ENCODE results near the gene BRD8.
A peak's percentile ranks its signal among the peaks of the same experiment; 100 is the strongest.

Gene BRD8

DNA sequence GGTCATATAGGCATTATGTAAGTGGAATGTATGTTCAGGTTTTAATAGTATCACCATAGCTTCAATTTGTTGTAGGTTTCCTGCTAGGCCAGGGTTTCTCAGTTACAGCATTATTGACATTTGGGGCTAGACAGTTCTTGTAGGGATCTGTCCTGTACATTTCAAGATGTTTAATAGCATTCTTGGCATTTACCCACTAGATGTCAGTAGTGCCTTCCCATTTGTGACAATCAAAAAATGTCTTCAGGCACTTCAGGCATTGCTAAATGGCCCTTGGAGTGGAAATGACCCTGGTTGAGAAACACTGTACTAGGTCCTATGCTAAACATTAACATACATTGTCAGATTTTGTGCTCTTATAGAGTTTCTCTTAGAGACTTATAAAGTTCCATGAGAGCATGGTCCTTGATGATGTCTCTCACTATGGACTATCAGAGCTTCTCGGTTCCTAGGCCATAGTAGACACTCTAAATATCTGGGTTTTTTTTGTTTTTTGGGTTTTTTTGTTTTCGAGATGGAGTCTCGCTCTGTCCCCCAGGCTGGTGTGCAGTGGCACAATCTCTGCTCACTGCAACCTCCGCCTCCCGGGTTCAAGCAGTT, 1.9 kb upstream of the BRD8 start:
- H3K27ac ChIP-seq = peak overlapping the region; percentile 96; the same call in 1 of the 2 replicates
- TF ChIP-seq, protein P1, sequence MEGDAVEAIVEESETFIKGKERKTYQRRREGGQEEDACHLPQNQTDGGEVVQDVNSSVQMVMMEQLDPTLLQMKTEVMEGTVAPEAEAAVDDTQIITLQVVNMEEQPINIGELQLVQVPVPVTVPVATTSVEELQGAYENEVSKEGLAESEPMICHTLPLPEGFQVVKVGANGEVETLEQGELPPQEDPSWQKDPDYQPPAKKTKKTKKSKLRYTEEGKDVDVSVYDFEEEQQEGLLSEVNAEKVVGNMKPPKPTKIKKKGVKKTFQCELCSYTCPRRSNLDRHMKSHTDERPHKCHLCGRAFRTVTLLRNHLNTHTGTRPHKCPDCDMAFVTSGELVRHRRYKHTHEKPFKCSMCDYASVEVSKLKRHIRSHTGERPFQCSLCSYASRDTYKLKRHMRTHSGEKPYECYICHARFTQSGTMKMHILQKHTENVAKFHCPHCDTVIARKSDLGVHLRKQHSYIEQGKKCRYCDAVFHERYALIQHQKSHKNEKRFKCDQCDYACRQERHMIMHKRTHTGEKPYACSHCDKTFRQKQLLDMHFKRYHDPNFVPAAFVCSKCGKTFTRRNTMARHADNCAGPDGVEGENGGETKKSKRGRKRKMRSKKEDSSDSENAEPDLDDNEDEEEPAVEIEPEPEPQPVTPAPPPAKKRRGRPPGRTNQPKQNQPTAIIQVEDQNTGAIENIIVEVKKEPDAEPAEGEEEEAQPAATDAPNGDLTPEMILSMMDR (conservative IDR thresholded peaks at IDR 0.05) = peak; percentile 94

- peak overlapping the region; percentile 96 for H3K27ac ChIP-seq
- TF ChIP-seq, protein P1 (conservative IDR thresholded peaks at IDR 0.05) = no peak
Observed at GRCh38 chr5:138179277-138179857, 937 bp upstream of the BRD8 start.

- H3K27ac ChIP-seq = peak overlapping the region; percentile 96
- TF ChIP-seq, protein P1 (conservative IDR thresholded peaks at IDR 0.05) = no peak
Observed at GRCh38 chr5:138177941-138178515, 402 bp downstream of the BRD8 start.

DNA sequence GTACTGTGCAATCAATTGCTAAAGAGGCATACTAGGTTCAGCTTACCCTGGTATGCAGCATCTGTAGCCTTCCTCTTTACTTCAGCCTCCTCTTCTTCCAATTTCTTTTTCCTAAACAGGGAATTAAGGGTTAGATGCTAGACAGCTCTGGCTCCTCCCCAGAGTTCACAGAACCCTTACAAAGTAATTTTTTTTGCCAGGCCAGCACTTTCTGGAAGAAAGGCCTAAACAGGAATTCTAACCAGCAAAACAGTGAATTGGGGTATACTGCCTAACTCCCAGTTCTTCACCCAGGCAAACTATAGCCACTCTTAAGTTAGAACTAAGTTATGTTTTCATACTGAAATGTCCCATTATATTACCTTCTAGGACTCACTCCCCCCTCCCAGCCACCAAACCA, 8.1 kb downstream of the BRD8 start:
- TF ChIP-seq, protein P1 (conservative IDR thresholded peaks at IDR 0.05) = no peak
- no peak overlapping the region for H3K27ac ChIP-seq

GRCh38 chr5:138169124-138169523, 9.3 kb downstream of the BRD8 start:
- TF ChIP-seq, protein P1 (conservative IDR thresholded peaks at IDR 0.05) = no peak
- H3K27ac ChIP-seq = no peak overlapping the region

DNA sequence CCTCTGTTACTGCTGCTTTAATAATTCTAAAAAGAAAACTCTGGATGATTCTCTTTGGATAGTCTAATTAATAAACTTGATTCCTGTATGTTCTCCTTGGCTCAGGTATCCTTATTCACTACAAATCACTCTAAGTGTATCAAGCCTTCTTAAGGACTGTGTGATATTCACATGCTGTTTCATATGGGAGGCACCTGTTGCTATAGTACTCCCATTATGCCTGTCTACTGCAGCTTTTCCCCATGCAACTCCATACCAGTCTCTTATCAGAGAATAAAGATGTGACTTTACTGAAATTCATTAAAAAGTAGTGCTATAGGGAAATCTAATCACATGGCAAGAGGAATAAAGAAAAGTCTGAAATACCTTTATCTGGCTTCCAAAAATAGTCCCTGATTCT, 14.7 kb downstream of the BRD8 start:
- TF ChIP-seq, protein P1 (conservative IDR thresholded peaks at IDR 0.05) = no peak
- no peak overlapping the region for H3K27ac ChIP-seq

DNA sequence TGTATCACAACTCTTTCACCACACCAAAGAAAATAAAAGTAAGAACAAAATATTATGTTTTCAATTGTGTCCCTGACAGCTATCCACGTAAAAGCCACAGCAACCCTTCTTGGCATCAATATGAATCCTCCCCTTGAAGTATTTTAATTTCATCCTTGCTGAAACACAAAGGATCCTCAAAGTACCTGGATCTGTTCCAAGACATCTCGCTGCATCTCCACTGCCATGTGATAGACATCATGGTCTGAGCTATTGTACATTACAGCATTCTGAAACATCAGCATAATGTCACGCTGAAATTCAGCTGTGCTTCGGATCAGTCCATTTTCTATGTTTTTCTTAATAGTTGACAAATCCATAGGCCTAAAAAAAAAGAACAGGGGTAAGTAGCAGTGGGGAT, 17.7 kb downstream of the BRD8 start:
- no peak overlapping the region for H3K27ac ChIP-seq
- TF ChIP-seq, protein P1 (conservative IDR thresholded peaks at IDR 0.05) = no peak
